Panc1 (cell line): ENCODE data around the gene YDJC.

Experiments used
- POLR2AphosphoS5 ChIP-seq: IDR thresholded peaks from 2 replicates; pipeline ENCODE4 v1.6.1; 2012; ENCODE audit warnings: mild to moderate bottlenecking, low read depth, low read length, moderate library complexity
- REST ChIP-seq, 2 experiments: IDR thresholded peaks; 2 replicates each; pipeline ENCODE4 v1.6.1; 2011 to 2012; ENCODE audit warnings: low read depth in 2 of 2, control low read depth in 1 of 2, low read length in 1 of 2, mild to moderate bottlenecking in 1 of 2, moderate library complexity in 1 of 2; ENCODE audit not compliant: insufficient read depth in 1 of 2
- SIN3A ChIP-seq: IDR thresholded peaks from 2 replicates; pipeline ENCODE4 v1.6.1; 2012; ENCODE audit warnings: low read depth, mild to moderate bottlenecking, low read length, moderate library complexity, borderline replicate concordance; ENCODE audit not compliant: insufficient read depth
- TCF7L2 ChIP-seq: IDR thresholded peaks from 2 replicates; pipeline ENCODE4 v1.6.1; 2011; ENCODE audit warnings: mild to moderate bottlenecking, low read depth, low read length, inconsistent platforms
- TF ChIP-seq, protein P1 (sequence below): fragments of 450-650 bp; IDR thresholded peaks from 2 replicates; pipeline ENCODE4 v1.5.1; 2017; ENCODE audit warnings: mild to moderate bottlenecking

- TF ChIP-seq, protein P1, sequence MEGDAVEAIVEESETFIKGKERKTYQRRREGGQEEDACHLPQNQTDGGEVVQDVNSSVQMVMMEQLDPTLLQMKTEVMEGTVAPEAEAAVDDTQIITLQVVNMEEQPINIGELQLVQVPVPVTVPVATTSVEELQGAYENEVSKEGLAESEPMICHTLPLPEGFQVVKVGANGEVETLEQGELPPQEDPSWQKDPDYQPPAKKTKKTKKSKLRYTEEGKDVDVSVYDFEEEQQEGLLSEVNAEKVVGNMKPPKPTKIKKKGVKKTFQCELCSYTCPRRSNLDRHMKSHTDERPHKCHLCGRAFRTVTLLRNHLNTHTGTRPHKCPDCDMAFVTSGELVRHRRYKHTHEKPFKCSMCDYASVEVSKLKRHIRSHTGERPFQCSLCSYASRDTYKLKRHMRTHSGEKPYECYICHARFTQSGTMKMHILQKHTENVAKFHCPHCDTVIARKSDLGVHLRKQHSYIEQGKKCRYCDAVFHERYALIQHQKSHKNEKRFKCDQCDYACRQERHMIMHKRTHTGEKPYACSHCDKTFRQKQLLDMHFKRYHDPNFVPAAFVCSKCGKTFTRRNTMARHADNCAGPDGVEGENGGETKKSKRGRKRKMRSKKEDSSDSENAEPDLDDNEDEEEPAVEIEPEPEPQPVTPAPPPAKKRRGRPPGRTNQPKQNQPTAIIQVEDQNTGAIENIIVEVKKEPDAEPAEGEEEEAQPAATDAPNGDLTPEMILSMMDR, result no peak
- no peak for TF ChIP-seq POLR2AphosphoS5
- no peak for TF ChIP-seq SIN3A
- TF ChIP-seq TCF7L2, result no peak
- TF ChIP-seq REST (IDR thresholded peaks at IDR 0.05; ENCODE audit: insufficient read depth in 1 of 2, low read depth in 2 of 2, low read length in 1 of 2), result no peak
Observed at GRCh38 chr22:21661991-21662390, 32.2 kb upstream of the YDJC start.
